HG03097 (cell line): ENCODE data around the gene PPP1R1B.

ENCODE experiments used
- ATAC-seq: cut with Tn5 transposase; IDR thresholded peaks from one replicate; pipeline ENCODE4 v1.9.1; 2021; ENCODE audit not compliant: unreplicated experiment, low FRiP score

Gene PPP1R1B

GRCh38 chr17:39678340-39679116, 51.8 kb downstream of the PPP1R1B start:
- ATAC-seq, result no peak

- ATAC-seq, result no peak
Measured at GRCh38 chr17:39679521-39680192, 52.9 kb downstream of the PPP1R1B start.

- no peak for ATAC-seq
Measured at GRCh38 chr17:39683295-39683939, 56.7 kb downstream of the PPP1R1B start.

GRCh38 chr17:39684369-39685192, 57.8 kb downstream of the PPP1R1B start:
- ATAC-seq, result no peak
